HCT116 (cell line): ENCODE data around the gene PTPDC1.

ENCODE experiments used
- EGR1 ChIP-seq: IDR thresholded peaks from 2 replicates; pipeline ENCODE4 v1.6.1; 2012; ENCODE audit warnings: low read depth
- EZH2 ChIP-seq: fragments of 200-600 bp; sonication (generic); IDR thresholded peaks from 2 replicates; pipeline ENCODE4 v1.6.1; 2017; ENCODE audit warnings: antibody characterized with exemption, mixed run types
- EZH2phosphoT487 ChIP-seq: fragments of 200-600 bp; IDR thresholded peaks from 2 replicates; pipeline ENCODE4 v1.6.1; 2018; ENCODE audit warnings: antibody characterized with exemption, borderline replicate concordance
- POLR2A ChIP-seq: IDR thresholded peaks from 2 replicates; pipeline ENCODE4 v1.7.0; 2011; ENCODE audit warnings: borderline replicate concordance; ENCODE audit not compliant: insufficient read depth, insufficient read length; ENCODE audit errors: extremely low read depth
- REST ChIP-seq: IDR thresholded peaks from 2 replicates; pipeline ENCODE4 v1.6.1; 2012; ENCODE audit warnings: low read depth
- SP1 ChIP-seq: IDR thresholded peaks from 2 replicates; pipeline ENCODE4 v1.6.1; 2012; ENCODE audit warnings: low read depth
- SRF ChIP-seq: IDR thresholded peaks from 2 replicates; pipeline ENCODE4 v1.6.1; 2012; ENCODE audit warnings: low read depth
- TCF7L2 ChIP-seq: IDR thresholded peaks from 2 replicates; pipeline ENCODE4 v1.7.0; 2011; ENCODE audit warnings: borderline replicate concordance, inconsistent platforms; ENCODE audit not compliant: insufficient read depth, insufficient read length; ENCODE audit errors: extremely low read depth
- YY1 ChIP-seq: IDR thresholded peaks from 2 replicates; pipeline ENCODE4 v1.6.1; 2011; ENCODE audit warnings: low read length, low read depth, moderate library complexity, mild to moderate bottlenecking; ENCODE audit not compliant: insufficient replicate concordance; ENCODE audit errors: extremely low read depth
- TF ChIP-seq, protein P1 (sequence below), 3 experiments: fragments of 200-600 bp in 1 of 3; sonication (generic) in 1 of 3; IDR thresholded peaks in 2 of 3; conservative IDR thresholded peaks in 1 of 3; 2 replicates each; pipeline ENCODE4 v1.5.1; 2012 to 2017; ENCODE audit warnings: low read depth in 2 of 3, low read length in 2 of 3, antibody characterized with exemption in 1 of 3, borderline replicate concordance in 1 of 3, control low read depth in 1 of 3, mild to moderate bottlenecking in 1 of 3, mixed read lengths in 1 of 3, mixed run types in 1 of 3, moderate library complexity in 1 of 3; ENCODE audit not compliant: insufficient read depth in 1 of 3

DNA sequence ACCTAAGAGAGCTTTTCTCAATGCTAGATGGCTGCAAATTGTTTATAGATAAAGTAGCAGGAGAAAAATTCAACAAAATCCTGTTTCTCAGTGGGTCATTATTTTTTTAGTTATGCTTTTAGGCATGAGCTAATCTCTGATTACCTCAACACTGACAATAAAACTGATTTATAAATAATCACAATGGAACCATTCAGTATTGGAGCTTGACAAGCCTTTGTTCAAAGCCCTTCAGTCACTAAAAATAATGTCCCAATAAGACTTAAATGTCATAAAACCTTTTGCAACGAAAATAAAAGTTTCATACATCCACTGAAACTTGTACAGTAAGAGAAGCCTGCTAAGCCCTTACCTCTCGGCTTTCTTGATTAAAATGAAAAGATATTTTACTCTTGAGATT is 27.2 kb downstream of the PTPDC1 start:
- TF ChIP-seq, protein P1, sequence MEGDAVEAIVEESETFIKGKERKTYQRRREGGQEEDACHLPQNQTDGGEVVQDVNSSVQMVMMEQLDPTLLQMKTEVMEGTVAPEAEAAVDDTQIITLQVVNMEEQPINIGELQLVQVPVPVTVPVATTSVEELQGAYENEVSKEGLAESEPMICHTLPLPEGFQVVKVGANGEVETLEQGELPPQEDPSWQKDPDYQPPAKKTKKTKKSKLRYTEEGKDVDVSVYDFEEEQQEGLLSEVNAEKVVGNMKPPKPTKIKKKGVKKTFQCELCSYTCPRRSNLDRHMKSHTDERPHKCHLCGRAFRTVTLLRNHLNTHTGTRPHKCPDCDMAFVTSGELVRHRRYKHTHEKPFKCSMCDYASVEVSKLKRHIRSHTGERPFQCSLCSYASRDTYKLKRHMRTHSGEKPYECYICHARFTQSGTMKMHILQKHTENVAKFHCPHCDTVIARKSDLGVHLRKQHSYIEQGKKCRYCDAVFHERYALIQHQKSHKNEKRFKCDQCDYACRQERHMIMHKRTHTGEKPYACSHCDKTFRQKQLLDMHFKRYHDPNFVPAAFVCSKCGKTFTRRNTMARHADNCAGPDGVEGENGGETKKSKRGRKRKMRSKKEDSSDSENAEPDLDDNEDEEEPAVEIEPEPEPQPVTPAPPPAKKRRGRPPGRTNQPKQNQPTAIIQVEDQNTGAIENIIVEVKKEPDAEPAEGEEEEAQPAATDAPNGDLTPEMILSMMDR (IDR thresholded peaks at IDR 0.05 in 2 of 3, conservative IDR thresholded peaks at IDR 0.05 in 1 of 3; ENCODE audit: borderline replicate concordance in 1 of 3, insufficient read depth in 1 of 3, low read depth in 2 of 3, low read length in 2 of 3), result no peak
- TF ChIP-seq POLR2A (no peak), YY1 (no peak), EGR1 (no peak), REST (no peak), EZH2 (no peak), TCF7L2 (no peak), EZH2phosphoT487 (no peak), SP1 (no peak), SRF (no peak)
